ENCODE results near the gene CAPN12. TPM values are rescaled to one million over a fixed set of nuclear protein-coding genes. Genes with fewer than 3 reads are reported as not detected.

The CAPN12 gene
- total RNA-seq, 1 experiment from 2014 or later = not detected

GRCh38 chr19:38682872-38683392 is 61.3 kb downstream of the CAPN12 start:
- no peak for DNase-seq (ENCODE audit: unreplicated experiment)
- BruUV-seq (replicated peaks) = no TSS peak
- Mint-ChIP-seq H3K4me3 (ENCODE audit: unreplicated experiment) (peak overlapping the region; percentile 48), H3K4me1 (ENCODE audit: insufficient read depth, unreplicated experiment) (peaks cover 70% of the 10 kb centered on the region), H3K27ac (ENCODE audit: low read depth, unreplicated experiment) (peak overlapping the region; percentile 98), H3K27me3 (ENCODE audit: insufficient read depth, unreplicated experiment) (no peaks in the 10 kb centered on the region), H3K36me3 (ENCODE audit: insufficient read depth, unreplicated experiment) (peaks cover 53% of the 10 kb centered on the region), H3K9me3 (ENCODE audit: unreplicated experiment) (no peaks in the 10 kb centered on the region)
- intact Hi-C loops (cut with micrococcal nuclease) = no loop called here
- CTCF ChIA-PET = interaction anchor here (0.6 to 1.6 kb wide), 10 partner anchors 13 to 167 kb away, joined by 3 to 9 read pairs (median 3); partner anchors contain the start of gene ACTN4
- POLR2A ChIA-PET = interaction anchor here (0.7 to 15.0 kb wide), 9 partner anchors 8 to 166 kb away, joined by 3 to 521 read pairs (median 6); partner anchors contain the start of genes ACTN4, ECH1 and HNRNPL
- no peak for TF ChIP-seq CTCF (IDR thresholded peaks at IDR 0.05; ENCODE audit: unreplicated experiment)

GRCh38 chr19:38682195-38682867 is 61.9 kb downstream of the CAPN12 start:
- ChIA-PET CTCF (interaction anchor here (0.6 to 1.6 kb wide), 10 partner anchors 14 to 167 kb away, joined by 3 to 9 read pairs (median 3); partner anchors contain the start of gene ACTN4), POLR2A (interaction anchor here (2.2 to 15.0 kb wide), 4 partner anchors 10 to 156 kb away, joined by 15 to 521 read pairs (median 24); partner anchors contain the start of gene ACTN4)
- H3K9me3 Mint-ChIP-seq (ENCODE audit: unreplicated experiment) = no peaks in the 10 kb centered on the region
- no peak for TF ChIP-seq CTCF (IDR thresholded peaks at IDR 0.05; ENCODE audit: unreplicated experiment)
- peaks cover 54% of the 10 kb centered on the region for H3K36me3 Mint-ChIP-seq (ENCODE audit: insufficient read depth, unreplicated experiment)
- no peak overlapping the region for H3K4me3 Mint-ChIP-seq (ENCODE audit: unreplicated experiment)
- no TSS peak for BruUV-seq (replicated peaks)
- H3K4me1 Mint-ChIP-seq (ENCODE audit: insufficient read depth, unreplicated experiment) = peaks cover 65% of the 10 kb centered on the region
- H3K27me3 Mint-ChIP-seq (ENCODE audit: insufficient read depth, unreplicated experiment) = no peaks in the 10 kb centered on the region
- H3K27ac Mint-ChIP-seq (ENCODE audit: low read depth, unreplicated experiment) = peak overlapping the region; percentile 98
- intact Hi-C loops (cut with micrococcal nuclease) = no loop called here
- no peak for DNase-seq (ENCODE audit: unreplicated experiment)

Other genes starting within 250 kb of the CAPN12 start
- 0.56 and 1.9 TPM in 2 replicates for gene MAP4K1, start 126.5 kb downstream of the CAPN12 start, total RNA-seq (2022)
- gene EIF3K, start 125.3 kb downstream of the CAPN12 start, total RNA-seq (2022) = 342 and 375 TPM in 2 replicates
- 300 and 320 TPM in 2 replicates for gene ACTN4, start 96.8 kb downstream of the CAPN12 start, total RNA-seq (2022)
- gene LGALS7, start 29.0 kb upstream of the CAPN12 start, total RNA-seq (2022) = 1.1 TPM in 1 of 2 replicates, not detected in the other
- 2.5 and 2.6 TPM in 2 replicates for gene LGALS7B, start 44.7 kb upstream of the CAPN12 start, total RNA-seq (2022)
- gene LGALS4, start 68.5 kb upstream of the CAPN12 start, total RNA-seq (2022) = 0.61 TPM in 1 of 2 replicates, not detected in the other
- 109 and 130 TPM in 2 replicates for gene ECH1, start 87.3 kb upstream of the CAPN12 start, total RNA-seq (2022)
- 288 and 421 TPM in 2 replicates for gene HNRNPL, start 105.5 kb upstream of the CAPN12 start, total RNA-seq (2022)
- 3.7 and 4.7 TPM in 2 replicates for gene RINL, start 133.8 kb upstream of the CAPN12 start, total RNA-seq (2022)
- 35.5 and 37.4 TPM in 2 replicates for gene SIRT2, start 155.1 kb upstream of the CAPN12 start, total RNA-seq (2022)
- gene NFKBIB, start 155.5 kb upstream of the CAPN12 start, total RNA-seq (2022) = 45.1 and 45.4 TPM in 2 replicates
- 0.39 TPM in 1 of 2 replicates, not detected in the other for gene CCER2, start 167.7 kb upstream of the CAPN12 start, total RNA-seq (2022)
- 9.3 and 23.6 TPM in 2 replicates for gene SARS2, start 186.3 kb upstream of the CAPN12 start, total RNA-seq (2022)
- gene MRPS12, start 186.5 kb upstream of the CAPN12 start, total RNA-seq (2022) = 38.1 and 53.3 TPM in 2 replicates
- 5.2 and 5.8 TPM in 2 replicates for gene FBXO17, start 231.3 kb upstream of the CAPN12 start, total RNA-seq (2022)